Osteoblast (primary cell): ENCODE results near the gene KDELR3. TPM values are rescaled to one million over a fixed set of nuclear protein-coding genes. Genes with fewer than 3 reads are reported as not detected.

Experiments used
- DNase-seq: peaks from one replicate; pipeline ENCODE4 v3.0.0; 2011; ENCODE audit warnings: low spot score, mixed read lengths; ENCODE audit not compliant: insufficient read length; ENCODE audit errors: missing footprints
- H2AFZ ChIP-seq: 2 replicates; pipeline ENCODE4 v1.6.0; 2011; ENCODE audit warnings: mild to moderate bottlenecking, low read length
- H3K27ac ChIP-seq: 2 replicates; pipeline ENCODE4 v1.5.1; 2011; ENCODE audit warnings: mild to moderate bottlenecking, low read depth, low read length, moderate library complexity
- H3K27me3 ChIP-seq: 2 replicates; pipeline ENCODE4 v1.6.0; 2012; ENCODE audit warnings: mild to moderate bottlenecking, control low read depth, inconsistent platforms, low read length, moderate library complexity; ENCODE audit not compliant: insufficient read depth
- H3K36me3 ChIP-seq: 2 replicates; pipeline ENCODE4 v1.5.1; 2011; ENCODE audit warnings: mild to moderate bottlenecking, low read length, control low read depth, moderate library complexity; ENCODE audit not compliant: insufficient read depth
- H3K4me1 ChIP-seq: 2 replicates; pipeline ENCODE4 v1.5.1; 2011; ENCODE audit warnings: mild to moderate bottlenecking, low read length, control low read depth, moderate library complexity; ENCODE audit not compliant: insufficient read depth
- H3K4me2 ChIP-seq: 2 replicates; pipeline ENCODE4 v1.6.0; 2011; ENCODE audit warnings: mild to moderate bottlenecking, low read length; ENCODE audit not compliant: insufficient read depth
- H3K4me3 ChIP-seq: fragments of 200-600 bp; sonication (generic); 3 replicates; pipeline ENCODE4 v1.5.1; 2012; ENCODE audit warnings: mild to moderate bottlenecking, low read length, inconsistent platforms; ENCODE audit not compliant: insufficient read depth
- H3K79me2 ChIP-seq: 2 replicates; pipeline ENCODE4 v1.6.0; 2012; ENCODE audit warnings: mild to moderate bottlenecking, low read length, control low read depth, inconsistent platforms; ENCODE audit not compliant: insufficient read depth
- H3K9me3 ChIP-seq: 2 replicates; pipeline ENCODE4 v1.5.1; 2011; ENCODE audit warnings: low read depth, low read length, control low read depth
- H4K20me1 ChIP-seq: 2 replicates; pipeline ENCODE4 v1.6.0; 2012; ENCODE audit warnings: mild to moderate bottlenecking, low read length, control low read depth; ENCODE audit not compliant: insufficient read depth
- CTCF ChIP-seq: IDR thresholded peaks from 2 replicates; pipeline ENCODE4 v1.5.1; 2011; ENCODE audit warnings: mild to moderate bottlenecking, low read depth, low read length, moderate library complexity; ENCODE audit errors: extremely low read depth
- total RNA-seq: library from RNA; depleted of rRNA; stranded (reverse); fragments of >200 nt; gene quantifications from 2 replicates; pipeline ENCODE4 v1.2.3, GENCODE V29; 2012

The KDELR3 gene
- total RNA-seq, 1 donor = 142 TPM

- no peak for DNase-seq
- H3K4me3 ChIP-seq = no peak overlapping the region
- H3K27me3 ChIP-seq = peaks cover 64% of the 10 kb centered on the region
- H3K36me3 ChIP-seq = no peaks in the 10 kb centered on the region
- no peaks in the 10 kb centered on the region for H3K4me1 ChIP-seq
- no peak overlapping the region for H3K4me2 ChIP-seq
- H3K9me3 ChIP-seq = no peaks in the 10 kb centered on the region
- H3K79me2 ChIP-seq = no peaks in the 10 kb centered on the region
- TF ChIP-seq CTCF = no peak
- H2AFZ ChIP-seq = no peak overlapping the region
- H4K20me1 ChIP-seq = peaks cover 2% of the 10 kb centered on the region
- no peak overlapping the region for H3K27ac ChIP-seq
These were observed 16.0 kb upstream of the KDELR3 start for GRCh38 chr22:38451864-38452263.

GRCh38 chr22:38452373-38453065 lies 15.4 kb upstream of the KDELR3 start:
- Histone ChIP-seq H3K4me2 (no peak overlapping the region), H3K4me1 (no peaks in the 10 kb centered on the region), H3K36me3 (no peaks in the 10 kb centered on the region), H2AFZ (no peak overlapping the region), H3K4me3 (no peak overlapping the region), H3K9me3 (no peaks in the 10 kb centered on the region), H3K27me3 (peaks cover 70% of the 10 kb centered on the region), H3K27ac (no peak overlapping the region), H3K79me2 (no peaks in the 10 kb centered on the region), H4K20me1 (peaks cover 2% of the 10 kb centered on the region)
- peak; percentile 98 for DNase-seq
- no peak for TF ChIP-seq CTCF

GRCh38 chr22:38453066-38453672 lies 14.7 kb upstream of the KDELR3 start:
- no peak overlapping the region for H3K27ac ChIP-seq
- DNase-seq = peak; percentile 91
- no peak overlapping the region for H3K4me2 ChIP-seq
- H3K9me3 ChIP-seq = no peaks in the 10 kb centered on the region
- H4K20me1 ChIP-seq = peaks cover 2% of the 10 kb centered on the region
- no peak overlapping the region for H2AFZ ChIP-seq
- H3K79me2 ChIP-seq = no peaks in the 10 kb centered on the region
- H3K4me1 ChIP-seq = no peaks in the 10 kb centered on the region
- H3K4me3 ChIP-seq = no peak overlapping the region
- TF ChIP-seq CTCF = no peak
- H3K27me3 ChIP-seq = peaks cover 75% of the 10 kb centered on the region
- no peaks in the 10 kb centered on the region for H3K36me3 ChIP-seq

GRCh38 chr22:38453996-38454352 lies 13.9 kb upstream of the KDELR3 start:
- Histone ChIP-seq H4K20me1 (peaks cover 2% of the 10 kb centered on the region), H3K4me3 (no peak overlapping the region), H3K27ac (no peak overlapping the region), H2AFZ (no peak overlapping the region), H3K27me3 (peaks cover 81% of the 10 kb centered on the region), H3K4me2 (no peak overlapping the region), H3K9me3 (no peaks in the 10 kb centered on the region), H3K4me1 (no peaks in the 10 kb centered on the region), H3K79me2 (no peaks in the 10 kb centered on the region), H3K36me3 (no peaks in the 10 kb centered on the region)
- TF ChIP-seq CTCF = no peak
- DNase-seq = peak; percentile 78
